ENCODE results near the gene CLEC14A. TPM values are rescaled to one million over a fixed set of nuclear protein-coding genes. Genes with fewer than 3 reads are reported as not detected.

CLEC14A gene
- total and polyA plus RNA-seq, 9 of the 15 experiments (the other 6 are each of a cell fraction or from before 2014, with no cell fraction given): not detected

GRCh38 chr14:38213001-38213400 is 42.9 kb downstream of the CLEC14A start (continued):
- no peak for TF ChIP-seq REST (IDR thresholded peaks at IDR 0.05; ENCODE audit: borderline replicate concordance)
- TF ChIP-seq REST (CRISPR knock-in tag; IDR thresholded peaks at IDR 0.05; ENCODE audit: low read depth): no peak
- TF ChIP-seq DIDO1 (tag; IDR thresholded peaks at IDR 0.05; ENCODE audit: low read depth): no peak
- TF ChIP-seq KLF10 (CRISPR knock-in tag; IDR thresholded peaks at IDR 0.05): no peak
- no peak for TF ChIP-seq ETS2 (tag; IDR thresholded peaks at IDR 0.05; ENCODE audit: borderline replicate concordance, poor library complexity, severe bottlenecking)
- TF ChIP-seq ELK3 (CRISPR knock-in tag; IDR thresholded peaks at IDR 0.05): no peak
- no peak for TF ChIP-seq ADNP (tag; IDR thresholded peaks at IDR 0.05)
- no peak for TF ChIP-seq ATF6 (CRISPR knock-in tag; IDR thresholded peaks at IDR 0.05)
